Measurements from ENCODE around the gene KDM7A.
"Not testable (repeated sequence)": the region's sequence is repeated elsewhere in the genome, so short reads cannot be mapped to it uniquely, and the experiment has no call there.

KDM7A gene

DNA sequence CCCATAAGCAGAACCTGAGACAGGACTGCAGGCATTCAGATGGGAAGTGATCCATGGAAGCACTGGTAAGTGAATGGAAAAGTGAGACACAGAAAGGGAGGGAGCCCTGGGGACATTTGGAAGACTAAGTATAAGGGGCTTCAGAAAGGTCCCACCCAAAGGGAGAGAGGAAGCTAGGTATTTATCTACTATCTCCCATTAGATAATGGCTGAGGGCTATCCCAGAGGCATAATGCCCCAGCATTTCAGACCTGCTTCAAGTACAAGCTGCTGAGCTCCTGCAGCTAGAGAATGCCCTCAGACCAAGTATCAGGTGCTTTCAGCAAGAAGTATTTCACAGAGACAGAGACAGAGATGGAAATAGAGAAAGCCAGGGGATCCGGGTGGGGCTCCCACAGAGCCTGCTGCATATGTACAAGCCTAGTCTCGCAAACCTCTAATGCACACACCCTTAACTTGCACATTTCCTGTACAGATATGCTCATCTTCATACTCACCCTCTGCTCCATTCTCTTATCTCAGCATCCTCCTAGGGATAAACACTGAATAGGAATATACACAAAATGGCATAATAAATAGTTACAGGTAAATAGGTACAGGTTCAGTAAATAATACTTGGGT, 20.2 kb downstream of the KDM7A start:
- no peak for DNase-seq

DNA sequence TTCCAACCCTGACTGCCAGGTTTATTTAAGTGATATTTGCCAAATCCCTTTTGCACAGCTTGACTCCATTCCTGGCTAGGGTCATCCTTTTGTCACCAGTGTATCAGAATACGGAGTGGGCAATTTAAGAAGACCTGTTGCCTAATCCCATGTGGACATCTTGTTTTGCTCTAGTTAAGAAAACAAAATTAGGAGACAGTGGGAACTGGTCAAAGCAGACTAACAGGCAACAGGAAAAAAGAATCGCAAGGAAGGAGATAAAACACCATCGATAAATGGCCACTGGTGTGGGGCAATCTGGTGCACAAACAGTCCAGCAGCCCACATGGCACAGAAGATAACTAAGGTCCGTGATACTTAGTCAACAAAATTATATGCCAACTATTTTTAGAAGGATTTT, 21.4 kb downstream of the KDM7A start:
- DNase-seq, result no peak

DNA sequence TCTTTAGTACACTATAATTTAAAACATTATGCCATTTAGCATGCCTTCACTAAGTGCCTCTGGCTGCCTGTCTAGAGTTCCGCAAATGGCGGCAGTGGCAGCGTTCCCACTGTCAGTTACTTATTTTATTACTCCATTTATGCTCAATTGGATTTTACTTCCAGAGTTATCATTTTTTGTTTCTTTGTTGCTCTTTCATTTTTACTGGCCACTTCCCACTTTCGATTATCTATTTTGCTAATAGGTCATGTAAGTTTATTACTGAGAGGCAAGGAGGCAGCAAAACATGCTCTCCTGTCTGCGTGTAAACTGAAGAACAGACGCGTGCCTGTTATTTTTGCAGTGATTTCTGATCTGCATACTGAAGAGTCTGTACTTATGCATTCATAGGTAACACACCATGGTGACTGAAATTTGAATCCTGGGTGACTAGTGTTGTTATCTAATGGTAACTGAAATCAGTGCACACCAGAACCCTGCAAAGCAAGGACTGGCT, 23.1 kb downstream of the KDM7A start:
- no peak for DNase-seq

DNA sequence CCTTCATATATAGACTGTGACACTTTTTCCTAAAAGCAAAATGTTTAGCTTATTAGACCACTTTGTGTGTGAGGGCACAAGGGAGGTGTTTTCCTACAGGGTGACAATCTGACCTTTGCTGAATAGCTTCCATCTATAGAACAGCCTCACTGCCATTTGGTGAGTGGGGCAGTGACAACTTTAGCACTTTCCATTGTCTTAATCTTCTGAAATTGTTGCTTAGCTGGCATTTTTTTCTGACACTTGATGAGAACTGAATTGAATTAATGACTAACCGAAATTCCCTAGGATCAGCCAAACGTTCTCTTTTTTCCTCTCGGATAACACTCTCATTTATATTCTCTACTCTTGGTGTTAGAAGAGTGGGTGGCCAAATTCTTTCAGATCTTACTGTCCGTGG, 30.2 kb downstream of the KDM7A start:
- DNase-seq, result no peak

DNA sequence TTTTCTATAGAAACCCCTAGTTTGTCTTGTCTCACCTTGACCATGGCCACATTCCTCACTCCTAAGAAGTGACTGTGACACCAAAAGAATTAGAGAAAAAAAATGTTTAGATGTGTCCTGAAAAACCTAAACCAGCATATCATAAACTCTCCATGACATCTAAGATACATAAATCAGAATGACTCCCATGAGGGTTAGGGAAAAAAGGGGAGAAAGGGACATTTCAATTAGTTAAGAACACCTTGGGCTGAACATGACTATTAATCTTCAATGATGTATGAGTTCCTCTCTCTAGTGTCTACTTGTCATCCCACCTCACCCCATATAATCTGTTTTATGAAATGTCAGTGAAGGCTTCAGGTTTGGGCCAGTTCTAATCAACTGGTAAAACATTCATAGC, 31.1 kb downstream of the KDM7A start:
- no peak for DNase-seq

DNA sequence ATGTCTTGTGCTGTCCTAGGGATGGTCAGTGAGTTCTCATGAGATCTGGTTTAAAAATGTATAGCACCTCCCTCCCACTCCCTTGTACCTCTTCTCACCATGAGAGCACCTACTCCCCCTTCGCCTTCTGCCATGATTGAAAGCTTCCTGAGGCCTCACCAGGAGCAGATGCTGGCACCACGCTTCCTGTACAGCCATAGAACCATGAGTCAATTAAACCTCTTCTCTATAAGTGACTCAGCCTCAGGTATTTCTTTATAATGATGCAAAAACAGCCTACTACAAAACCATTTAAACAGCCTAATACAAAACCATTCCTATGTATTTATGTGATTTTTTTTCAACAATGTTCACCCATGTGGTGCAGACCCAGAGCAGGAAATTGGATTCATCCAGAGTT, 32.0 kb downstream of the KDM7A start:
- no peak for DNase-seq

DNA sequence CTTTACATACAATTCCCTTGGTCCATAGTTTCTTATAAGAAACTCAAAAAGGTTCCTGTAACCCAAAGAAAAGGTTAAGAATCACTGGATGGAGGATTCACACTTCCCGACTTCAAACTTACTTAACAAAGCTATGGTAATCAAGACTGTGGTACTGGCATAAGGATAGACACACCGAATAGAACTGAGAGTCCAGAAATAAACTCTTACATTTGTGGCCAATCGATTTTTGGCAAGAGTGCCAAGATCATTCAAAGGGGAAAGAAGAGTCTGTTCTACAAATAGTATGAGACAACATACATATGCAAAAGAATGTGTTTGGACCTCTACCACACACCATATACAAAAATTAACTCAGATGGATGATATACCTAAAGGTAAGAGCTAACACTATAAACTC, 32.8 kb downstream of the KDM7A start:
- DNase-seq, result no peak

DNA sequence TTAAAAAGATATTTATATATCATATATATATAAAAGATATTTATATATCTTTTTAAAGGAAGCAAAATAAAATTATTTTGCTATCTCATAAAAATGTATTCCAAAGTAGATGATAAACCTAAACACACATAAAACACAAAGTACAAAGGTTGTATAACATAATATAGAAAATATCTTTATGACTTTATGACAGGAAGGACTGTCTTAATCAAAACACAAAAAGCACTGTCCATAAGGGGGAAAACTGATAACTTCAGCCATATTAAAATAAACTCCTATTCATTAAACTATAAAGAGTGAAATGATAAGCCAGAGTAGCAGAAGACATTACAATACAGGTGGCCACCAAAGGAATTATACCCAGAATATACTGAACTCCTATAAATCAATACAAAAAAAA, 34.8 kb downstream of the KDM7A start:
- no peak for DNase-seq

DNA sequence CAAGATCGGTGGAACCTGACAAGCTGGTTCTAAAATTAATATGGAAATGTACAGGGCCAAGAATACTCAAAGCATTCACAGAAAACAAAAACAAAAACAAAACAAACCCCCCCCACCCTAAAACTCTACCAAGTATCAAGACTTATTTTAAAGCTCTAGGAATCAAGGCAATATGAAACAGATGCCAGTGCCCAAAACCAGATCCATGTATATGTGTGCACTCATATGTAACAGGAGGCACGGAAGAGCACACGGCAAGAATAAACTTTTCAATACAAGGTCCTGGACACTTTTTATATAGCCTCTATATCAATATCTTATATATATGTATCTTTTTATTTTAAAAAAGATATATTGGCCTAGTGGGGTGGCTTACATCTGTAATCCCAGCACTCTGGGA, 35.5 kb downstream of the KDM7A start:
- no peak for DNase-seq

DNA sequence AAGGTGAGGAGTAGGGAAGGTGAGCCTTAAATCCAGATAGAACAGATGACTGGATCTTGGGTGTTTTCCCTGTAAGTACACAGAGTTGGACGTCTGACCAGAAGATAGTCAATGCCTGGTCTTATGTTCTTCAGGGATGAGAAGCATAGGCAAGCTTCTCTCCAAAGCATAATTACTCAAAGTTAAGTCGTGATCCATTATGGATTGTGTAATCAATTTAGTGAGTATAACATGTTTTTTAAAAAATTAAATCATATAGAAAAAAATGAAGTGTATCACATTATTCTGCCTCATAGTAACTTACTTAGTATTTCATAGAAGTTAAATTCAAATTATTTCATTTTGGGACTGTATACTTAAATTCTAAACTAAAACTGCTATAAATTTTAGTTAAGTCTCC, 39.7 kb downstream of the KDM7A start:
- DNase-seq, result no peak

DNA sequence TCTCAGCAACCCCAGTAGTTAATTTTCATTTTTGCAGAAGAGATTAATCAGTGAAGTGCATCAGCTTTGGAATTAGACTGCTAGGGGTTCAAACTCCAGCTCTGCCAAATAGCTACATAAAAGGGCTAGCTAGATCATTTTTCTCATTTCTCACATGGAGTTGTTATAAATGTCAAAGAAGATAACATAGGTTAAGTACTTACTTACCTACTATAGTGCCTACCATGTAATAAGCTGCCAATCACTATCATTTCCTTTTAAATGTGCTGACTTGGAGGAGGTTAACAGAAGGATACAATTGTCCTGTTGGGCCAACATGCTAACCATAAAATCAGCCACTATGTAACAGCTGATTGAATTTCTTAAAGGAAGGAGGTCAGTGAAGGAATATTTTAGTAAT, 40.7 kb downstream of the KDM7A start:
- DNase-seq, result no peak

DNA sequence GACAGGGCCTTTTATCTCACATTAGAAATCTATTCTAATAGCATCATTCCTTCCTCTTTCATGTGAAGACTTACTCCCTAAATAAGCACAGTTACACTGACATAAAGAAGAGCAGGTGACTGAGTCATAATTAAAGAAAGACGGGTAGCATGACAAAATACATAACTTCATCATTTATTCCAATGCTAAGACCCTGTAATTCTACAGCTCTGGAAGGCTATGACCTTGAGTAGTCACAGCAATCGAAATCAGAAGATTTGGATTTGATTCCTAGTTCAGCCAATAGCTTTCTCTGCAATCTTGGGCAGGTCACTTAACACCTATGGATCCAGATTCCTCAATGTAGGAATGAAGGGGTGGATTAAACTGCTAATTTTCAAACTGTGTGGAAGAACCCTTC, 42.7 kb downstream of the KDM7A start:
- no peak for DNase-seq

DNA sequence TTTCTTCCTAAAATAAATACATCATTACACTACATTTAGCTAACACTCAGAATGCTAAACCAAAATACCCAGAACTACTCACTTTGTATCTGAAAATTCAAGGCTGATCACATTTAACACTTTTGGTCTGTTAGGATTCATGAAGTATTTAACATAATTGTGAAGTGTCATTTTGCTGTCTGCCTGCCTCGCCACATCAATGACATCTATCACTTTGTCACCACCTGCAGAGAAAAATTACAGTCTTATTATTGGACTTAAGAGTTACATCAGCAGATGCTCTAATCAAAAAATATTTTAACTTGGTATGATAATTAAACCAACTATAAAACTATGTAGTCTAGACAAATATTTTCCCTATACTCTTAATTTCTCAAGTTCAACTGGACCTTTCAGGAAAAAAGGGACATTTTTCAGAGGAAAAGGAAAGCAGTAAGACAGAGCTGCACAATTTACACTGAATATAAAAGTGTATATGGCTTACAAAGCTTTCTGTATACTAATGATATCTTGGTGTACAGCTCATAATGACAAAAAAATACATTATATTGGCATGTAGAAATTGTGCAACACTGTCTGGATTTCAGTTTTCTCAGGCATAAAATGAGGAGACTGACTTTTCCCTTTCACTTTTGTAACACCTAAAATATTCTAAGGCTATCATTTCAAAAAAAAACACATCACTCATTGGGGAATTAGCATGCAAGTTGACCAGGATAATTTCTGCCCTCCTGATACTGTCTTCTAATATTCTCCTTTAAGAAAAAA, 49.2 kb downstream of the KDM7A start:
- DNase-seq, result no peak

DNA sequence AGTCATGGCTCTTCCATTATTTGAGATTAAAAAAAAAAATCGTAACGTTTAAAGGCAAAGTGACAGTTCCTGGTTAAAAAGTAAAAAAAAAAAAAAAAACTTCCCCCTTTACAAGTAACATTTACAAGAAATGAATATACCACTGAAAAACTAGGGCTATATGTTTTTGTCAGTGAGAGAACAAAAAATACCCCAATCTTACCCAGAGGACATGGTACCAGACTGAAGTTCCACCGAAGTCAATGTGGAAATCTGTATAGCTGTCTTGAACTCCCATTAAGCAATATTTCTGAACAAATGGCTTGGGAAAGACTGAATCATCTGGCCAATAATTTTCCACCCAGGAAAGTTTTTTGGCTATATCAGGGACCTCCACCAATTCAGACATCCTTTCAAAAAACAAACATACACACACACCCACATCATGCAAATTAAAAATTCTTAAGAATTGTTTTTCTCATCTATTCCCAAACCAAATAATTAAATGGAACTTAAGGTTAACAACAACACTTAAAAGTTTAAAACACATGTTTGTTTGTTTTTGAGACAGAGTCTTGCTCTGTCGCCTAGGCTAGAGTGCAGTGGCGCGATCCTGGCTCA, 50.2 kb downstream of the KDM7A start:
- DNase-seq, result no peak

DNA sequence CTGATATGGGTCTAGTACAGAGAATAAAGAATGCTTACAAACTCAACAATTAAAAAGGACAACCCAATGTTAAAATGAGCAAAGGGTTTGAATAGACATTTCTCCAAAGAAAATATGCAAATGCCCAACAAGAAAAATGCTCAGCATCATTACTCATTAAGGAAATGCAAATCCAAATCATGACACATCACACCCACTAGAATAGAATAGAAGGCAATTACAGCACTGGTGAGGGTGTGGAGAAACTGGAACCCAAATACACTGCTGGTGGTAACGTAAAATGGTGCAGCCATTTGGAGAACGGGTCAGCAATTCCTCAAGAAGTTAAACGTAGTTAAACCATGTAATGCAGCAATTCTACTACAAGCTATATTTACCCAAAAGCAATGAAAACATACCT, 53.8 kb downstream of the KDM7A start:
- no peak for DNase-seq

DNA sequence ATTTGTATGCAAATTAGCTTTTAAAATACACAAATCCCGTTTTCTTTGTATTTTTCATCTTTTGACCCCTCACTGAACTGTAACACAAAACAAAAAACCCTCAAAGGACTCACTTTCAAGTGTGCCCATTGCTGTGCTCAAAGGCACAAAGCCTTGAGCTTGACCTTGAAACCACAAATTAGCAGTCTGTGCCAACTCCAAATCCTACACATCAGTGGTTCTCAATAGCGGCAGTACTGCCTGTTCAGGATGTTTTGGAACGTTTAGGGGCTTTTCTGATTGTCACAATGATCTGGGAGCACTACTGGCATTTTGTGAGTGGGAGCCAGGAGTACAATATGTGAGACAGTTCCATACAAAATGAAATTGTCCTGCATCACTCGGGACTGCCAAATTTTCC, 55.5 kb downstream of the KDM7A start:
- no peak for DNase-seq

DNA sequence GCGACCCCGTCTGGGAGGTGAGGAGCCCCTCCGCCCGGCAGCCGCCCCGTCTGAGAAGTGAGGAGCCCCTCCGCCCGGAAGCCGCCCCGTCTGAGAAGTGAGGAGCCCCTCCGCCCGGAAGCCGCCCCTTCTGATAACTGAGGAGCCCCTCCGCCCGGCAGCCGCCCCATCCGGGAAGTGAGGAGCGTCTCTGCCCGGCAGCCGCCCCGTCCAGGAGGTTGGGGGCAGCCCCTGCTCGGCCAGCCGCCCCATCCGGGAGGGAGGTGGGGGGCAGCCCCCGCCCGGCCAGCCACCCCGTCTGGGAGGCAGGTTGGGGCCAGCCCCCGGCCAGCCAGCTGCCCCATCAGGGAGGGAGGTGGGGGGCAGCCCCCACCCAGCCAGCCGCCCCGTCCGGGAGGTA, 62.0 kb downstream of the KDM7A start:
- DNase-seq, result not testable (repeated sequence)

DNA sequence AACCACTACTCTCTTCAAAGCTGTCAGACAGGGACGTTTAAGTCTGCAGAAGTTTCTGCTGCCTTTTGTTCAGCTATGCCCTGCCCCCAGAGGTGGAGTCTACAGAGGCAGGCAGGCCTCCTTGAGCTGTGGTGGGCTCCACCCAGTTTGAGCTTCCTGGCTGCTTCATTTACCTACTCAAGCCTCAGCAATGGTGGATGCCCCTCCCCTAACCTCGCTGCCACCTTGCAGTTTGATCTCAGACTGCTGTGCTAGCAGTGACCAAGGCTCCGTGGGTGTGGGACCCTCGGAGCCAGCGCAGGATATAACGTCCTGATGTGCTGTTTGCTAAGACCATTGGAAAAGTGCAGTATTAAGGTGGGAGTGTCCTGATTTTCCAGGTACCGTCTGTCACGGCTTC, 68.0 kb downstream of the KDM7A start:
- not testable (repeated sequence) for DNase-seq

DNA sequence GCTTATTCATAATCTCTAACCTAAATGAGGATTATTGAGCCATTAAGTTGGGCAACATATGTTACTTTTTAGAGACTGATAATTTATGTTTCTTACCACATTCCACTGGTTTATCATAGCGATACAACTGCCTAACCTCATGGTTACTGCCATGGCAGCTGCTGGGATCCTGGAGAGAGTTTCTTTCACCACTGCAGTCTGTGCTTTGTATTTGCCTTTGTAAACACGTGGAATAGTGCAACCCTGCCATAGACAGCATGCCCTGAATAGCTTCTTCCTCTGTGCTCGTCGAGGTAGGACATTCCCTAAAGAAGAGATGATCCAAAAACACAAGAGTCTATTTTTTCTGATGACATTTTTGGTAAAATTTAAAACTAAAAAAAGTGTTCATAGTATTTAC, 80.3 kb downstream of the KDM7A start:
- no peak for DNase-seq

DNA sequence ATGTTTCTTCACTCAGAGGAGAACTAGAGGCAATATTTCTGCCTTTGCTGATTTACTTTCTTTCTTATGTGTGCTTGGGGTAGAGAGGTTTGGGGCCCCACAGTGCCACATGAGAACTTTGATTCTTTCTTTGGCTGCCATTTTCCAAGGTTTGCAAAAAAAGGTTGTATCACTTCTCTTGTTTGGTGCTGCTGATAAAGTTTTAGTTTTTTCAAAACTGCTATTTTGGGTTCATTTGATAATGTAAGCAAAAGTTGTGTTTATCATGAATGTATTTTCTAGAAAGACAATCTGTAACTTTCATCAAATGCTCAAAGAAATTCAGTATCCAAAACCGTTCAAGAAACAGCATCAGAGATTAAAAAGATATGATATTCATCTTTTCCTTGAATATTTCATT, 83.4 kb downstream of the KDM7A start:
- DNase-seq, result no peak

DNA sequence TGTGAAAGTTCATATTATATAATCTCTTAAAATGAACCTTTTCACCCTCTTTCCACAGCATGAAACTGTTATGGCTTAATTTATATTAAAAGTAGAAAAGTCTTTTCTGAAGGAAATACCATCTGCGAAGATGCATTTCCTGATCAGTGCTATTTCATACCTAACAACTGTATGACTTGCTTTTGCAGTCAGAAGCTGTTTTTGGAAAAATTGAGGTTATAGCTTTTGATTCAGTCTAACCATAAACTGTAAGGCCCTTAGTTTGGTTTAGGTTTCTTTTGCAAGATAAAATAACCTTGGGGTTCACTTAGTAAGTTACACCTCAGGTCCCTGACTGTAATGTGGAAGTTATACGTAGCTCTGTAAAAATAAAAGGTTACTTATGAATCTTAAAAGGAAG, 91.3 kb downstream of the KDM7A start:
- DNase-seq, result no peak

DNA sequence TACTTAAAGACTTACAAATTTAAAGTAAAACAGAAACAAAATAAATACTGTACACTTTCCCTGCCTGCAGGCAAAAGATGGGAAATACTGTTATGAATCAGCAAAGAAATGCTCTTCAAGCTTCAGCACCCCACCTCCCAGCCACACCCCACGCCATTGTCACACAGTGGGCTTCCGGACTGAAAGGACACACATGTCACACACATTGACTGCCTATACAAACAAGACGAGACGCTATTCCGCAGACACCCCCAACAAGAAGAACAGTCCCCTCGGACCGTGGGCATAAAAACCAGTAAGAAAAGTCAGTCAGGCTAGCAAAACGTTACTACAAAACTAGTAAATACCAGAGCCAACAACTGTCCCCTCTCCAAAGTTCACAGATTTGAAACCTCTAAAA, 91.8 kb downstream of the KDM7A start:
- no peak for DNase-seq

DNA sequence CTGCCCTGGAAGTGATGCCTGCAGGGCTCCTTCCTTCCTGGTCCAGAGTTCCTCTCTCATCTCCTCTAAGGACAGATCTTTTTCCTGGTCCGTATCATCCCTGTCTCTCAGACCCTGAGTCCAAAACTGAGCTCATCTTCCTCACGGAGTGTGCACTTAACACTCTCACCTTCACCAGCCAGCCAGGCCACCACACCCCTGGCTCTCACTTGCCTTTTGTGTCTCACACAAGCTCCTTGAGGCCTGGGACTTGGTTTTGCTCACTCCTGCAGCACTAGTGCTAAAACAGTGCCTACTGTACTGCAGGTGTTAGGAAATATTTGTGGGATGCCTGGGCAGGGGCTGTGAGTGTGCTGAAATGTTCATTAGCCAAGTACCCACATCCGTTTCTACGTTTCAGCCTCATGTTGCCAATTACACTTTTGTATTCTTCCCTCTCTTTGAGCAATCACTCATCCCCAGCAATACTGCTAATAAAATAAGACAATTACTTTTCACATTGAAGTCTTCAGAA, 92.6 kb downstream of the KDM7A start:
- no peak for DNase-seq

DNA sequence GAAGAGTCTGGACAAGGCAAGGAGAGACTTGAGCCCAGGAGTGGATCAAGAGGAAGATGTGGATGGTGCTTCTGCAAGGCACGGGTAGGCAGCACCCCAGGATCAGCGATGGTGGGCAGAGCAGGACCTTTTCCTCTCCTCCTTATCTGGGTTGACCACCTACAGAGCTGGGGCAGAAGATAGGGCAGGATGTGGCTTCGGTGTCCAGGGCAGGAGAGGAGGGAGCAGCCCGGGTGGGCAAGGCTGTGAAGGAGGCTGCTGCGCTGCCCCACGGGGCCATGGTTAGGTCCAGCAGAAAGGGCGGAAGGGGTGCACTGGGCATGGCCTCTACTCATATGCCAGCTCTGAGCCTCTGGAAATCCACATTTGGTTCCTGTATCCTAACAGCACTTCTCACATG, 94.0 kb downstream of the KDM7A start:
- DNase-seq, result no peak

Data from activated CD8-positive, alpha-beta memory T cell treated with anti-CD3 and anti-CD28 coated beads for 24 hours (primary cell).